ENCODE results near the gene SLX9. TPM values are rescaled to one million over a fixed set of nuclear protein-coding genes. Genes with fewer than 3 reads are reported as not detected.

The SLX9 gene
- total and polyA plus RNA-seq, 7 donors, result 9.7 to 38.8 (median 20.7) TPM

GRCh38 chr21:44916965-44917364 lies 22.9 kb upstream of the SLX9 start:
- WGBS, 2 donors, result 15 to 55% methylated on average over 7 of the region's 7 CpGs
- intact Hi-C loops (cut with DNase I), result no loop called here
- Histone ChIP-seq H3K27ac (no peak overlapping the region), H3K4me3 (no peak overlapping the region), H3K4me1 (peaks cover 0 to 2% (median 1%) of the 10 kb centered on the region in 4 donors), H3K27me3 (peaks cover 0 to 20% (median 5%) of the 10 kb centered on the region in 3 donors), H3K36me3 (no peaks in the 10 kb centered on the region), H3K9me3 (no peaks in the 10 kb centered on the region)
- DNase-seq, result no peak
- TF ChIP-seq POLR2AphosphoS5 (IDR thresholded peaks at IDR 0.05), result no peak
- no peak for TF ChIP-seq CTCF (IDR thresholded peaks at IDR 0.05)
- no peak for TF ChIP-seq POLR2A (IDR thresholded peaks at IDR 0.05)
- TF ChIP-seq EP300 (IDR thresholded peaks at IDR 0.05), result no peak

- intact Hi-C loops (cut with DNase I), result no loop called here
- no peaks in the 10 kb centered on the region for H3K4me1 ChIP-seq
- peaks cover 0 to 20% (median 5%) of the 10 kb centered on the region in 3 donors for H3K27me3 ChIP-seq
- no peaks in the 10 kb centered on the region for H3K36me3 ChIP-seq
- WGBS, 2 donors, result 74 to 85% methylated on average over 15 of the region's 15 CpGs
- TF ChIP-seq CTCF (IDR thresholded peaks at IDR 0.05) (no peak), POLR2AphosphoS5 (IDR thresholded peaks at IDR 0.05) (no peak)
- H3K4me3 ChIP-seq, result no peak overlapping the region
- no peak for DNase-seq
- no peak overlapping the region for H3K27ac ChIP-seq
- H3K9me3 ChIP-seq, result no peaks in the 10 kb centered on the region
Measured at GRCh38 chr21:44917446-44918106, 22.3 kb upstream of the SLX9 start.

GRCh38 chr21:44918107-44918470 lies 21.7 kb upstream of the SLX9 start:
- H3K4me1 ChIP-seq, result no peaks in the 10 kb centered on the region
- H3K9me3 ChIP-seq, result no peaks in the 10 kb centered on the region

GRCh38 chr21:44918581-44919033 lies 21.2 kb upstream of the SLX9 start:
- intact Hi-C loops (cut with DNase I), result no loop called here
- H3K9me3 ChIP-seq, result no peaks in the 10 kb centered on the region
- H3K4me3 ChIP-seq, result no peak overlapping the region
- DNase-seq, result no peak
- H3K27me3 ChIP-seq, result peaks cover 0 to 20% (median 5%) of the 10 kb centered on the region in 3 donors
- H3K4me1 ChIP-seq, result no peaks in the 10 kb centered on the region
- WGBS, 2 donors, result 61 to 65% methylated on average over 13 of the region's 13 CpGs
- TF ChIP-seq POLR2A (IDR thresholded peaks at IDR 0.05) (no peak), POLR2AphosphoS5 (IDR thresholded peaks at IDR 0.05) (no peak), EP300 (IDR thresholded peaks at IDR 0.05) (no peak), CTCF (IDR thresholded peaks at IDR 0.05) (no peak)
- H3K27ac ChIP-seq, result no peak overlapping the region
- H3K36me3 ChIP-seq, result no peaks in the 10 kb centered on the region

More at GRCh38 chr21:44918107-44918470, 21.7 kb upstream of the SLX9 start:
- no peak for DNase-seq
- H3K27ac ChIP-seq, result no peak overlapping the region
- WGBS, 2 donors, result 74 to 85% methylated on average over 12 of the region's 12 CpGs
- H3K36me3 ChIP-seq, result no peaks in the 10 kb centered on the region
- peaks cover 0 to 20% (median 5%) of the 10 kb centered on the region in 3 donors for H3K27me3 ChIP-seq
- no peak overlapping the region for H3K4me3 ChIP-seq
- no peak for TF ChIP-seq CTCF (IDR thresholded peaks at IDR 0.05)
- intact Hi-C loops (cut with DNase I), result no loop called here

Measured in sigmoid colon (tissue), 7 donors.